ENCODE data around the gene ANKS1B. TPM values are rescaled to one million over a fixed set of nuclear protein-coding genes. Genes with fewer than 3 reads are reported as not detected.

Gene ANKS1B
- total RNA-seq, 1 experiment from 2014 or later: 0.54 TPM

GRCh38 chr12:99066726-99067125 lies 918.0 kb downstream of the ANKS1B start:
- Histone ChIP-seq H3K27me3 (ENCODE audit: insufficient read depth, low read length) (peaks cover 35% of the 10 kb centered on the region), H3K4me1 (ENCODE audit: control insufficient read depth in 1 of 2, insufficient read depth in 2 of 2, low read length in 2 of 2) (no peaks in the 10 kb centered on the region), H3K27ac (ENCODE audit: low read depth, low read length) (no peak overlapping the region), H2AFZ (ENCODE audit: low read depth, low read length, poor library complexity, severe bottlenecking) (no peak overlapping the region), H3K4me2 (ENCODE audit: low read length) (no peak overlapping the region), H3K9ac (ENCODE audit: low read length) (no peak overlapping the region), H3K36me3 (ENCODE audit: control insufficient read depth in 1 of 2, insufficient read depth in 2 of 2, low read length in 2 of 2) (no peaks in the 10 kb centered on the region), H3K4me3 (replicated peaks in 1 of 2; ENCODE audit: low read depth in 1 of 2, low read length in 2 of 2) (no peak overlapping the region), H3K9me3 (ENCODE audit: control insufficient read depth in 1 of 2, insufficient read depth in 1 of 2, low read depth in 1 of 2, low read length in 2 of 2) (no peaks in the 10 kb centered on the region), H3K79me2 (ENCODE audit: insufficient read depth, low read length) (no peaks in the 10 kb centered on the region), H3K9me2 (ENCODE audit: insufficient read depth) (no peaks in the 10 kb centered on the region), H4K20me1 (ENCODE audit: insufficient read depth) (no peaks in the 10 kb centered on the region)
- intact Hi-C loops (cut with micrococcal nuclease): no loop called here
- ATAC-seq (no peak), DNase-seq (ENCODE audit: low read depth, low spot score) (no peak)
- ChIA-PET RAD21 (ENCODE audit: low non-redundant PET in 1 of 2, low total read pairs in 2 of 2, uncharacterized antibody in 2 of 2, unreplicated experiment in 2 of 2) (no interaction called here), POLR2A (no interaction called here), CTCF (no interaction called here)
- no TSS peak for BruUV-seq (replicated peaks)
- TF ChIP-seq POLR2AphosphoS5 (IDR thresholded peaks at IDR 0.05; ENCODE audit: low read depth, low read length): no peak

- Histone ChIP-seq H3K9me3 (ENCODE audit: control insufficient read depth in 1 of 2, insufficient read depth in 1 of 2, low read depth in 1 of 2, low read length in 2 of 2) (no peaks in the 10 kb centered on the region), H3K36me3 (ENCODE audit: control insufficient read depth in 1 of 2, insufficient read depth in 2 of 2, low read length in 2 of 2) (no peaks in the 10 kb centered on the region), H3K9me2 (ENCODE audit: insufficient read depth) (no peaks in the 10 kb centered on the region), H3K27ac (ENCODE audit: low read depth, low read length) (no peak overlapping the region), H4K20me1 (ENCODE audit: insufficient read depth) (no peaks in the 10 kb centered on the region), H3K4me3 (replicated peaks in 1 of 2; ENCODE audit: low read depth in 1 of 2, low read length in 2 of 2) (no peak overlapping the region), H2AFZ (ENCODE audit: low read depth, low read length, poor library complexity, severe bottlenecking) (no peak overlapping the region), H3K4me2 (ENCODE audit: low read length) (no peak overlapping the region), H3K4me1 (ENCODE audit: control insufficient read depth in 1 of 2, insufficient read depth in 2 of 2, low read length in 2 of 2) (no peaks in the 10 kb centered on the region), H3K9ac (ENCODE audit: low read length) (no peak overlapping the region), H3K79me2 (ENCODE audit: insufficient read depth, low read length) (no peaks in the 10 kb centered on the region), H3K27me3 (ENCODE audit: insufficient read depth, low read length) (peaks cover 39% of the 10 kb centered on the region)
- ATAC-seq (no peak), DNase-seq (ENCODE audit: low read depth, low spot score) (no peak)
- POLR2A ChIA-PET: no interaction called here
- RAD21 ChIA-PET (ENCODE audit: low non-redundant PET in 1 of 2, low total read pairs in 2 of 2, uncharacterized antibody in 2 of 2, unreplicated experiment in 2 of 2): no interaction called here
- BruUV-seq (replicated peaks): no TSS peak
- CTCF ChIA-PET: no interaction called here
- intact Hi-C loops (cut with micrococcal nuclease): no loop called here
- TF ChIP-seq FOSL1 (IDR thresholded peaks at IDR 0.05; ENCODE audit: low read depth) (no peak), SIN3A (IDR thresholded peaks at IDR 0.05; ENCODE audit: low read depth) (no peak), SRF (IDR thresholded peaks at IDR 0.05; ENCODE audit: low read depth) (no peak), ELF1 (IDR thresholded peaks at IDR 0.05; ENCODE audit: borderline replicate concordance, low read depth) (no peak), ZNF274 (IDR thresholded peaks at IDR 0.05; ENCODE audit: low read depth, low read length) (no peak), ATF3 (IDR thresholded peaks at IDR 0.05) (no peak), SP1 (IDR thresholded peaks at IDR 0.05; ENCODE audit: low read depth) (no peak), CEBPB (IDR thresholded peaks at IDR 0.05; ENCODE audit: low read depth) (no peak), ZFX (IDR thresholded peaks at IDR 0.05) (no peak), YY1 (IDR thresholded peaks at IDR 0.05; ENCODE audit: extremely low read depth, insufficient replicate concordance, low read depth, low read length) (no peak), ZBTB33 (IDR thresholded peaks at IDR 0.05; ENCODE audit: extremely low read depth, insufficient replicate concordance, low read length) (no peak), RAD21 (IDR thresholded peaks at IDR 0.05; ENCODE audit: low read depth) (no peak), REST (IDR thresholded peaks at IDR 0.05; ENCODE audit: low read depth) (no peak), EZH2 (IDR thresholded peaks at IDR 0.05) (no peak), EGR1 (IDR thresholded peaks at IDR 0.05; ENCODE audit: low read depth) (no peak), POLR2AphosphoS5 (IDR thresholded peaks at IDR 0.05; ENCODE audit: low read depth, low read length) (no peak), EZH2phosphoT487 (IDR thresholded peaks at IDR 0.05; ENCODE audit: borderline replicate concordance) (no peak), POLR2A (IDR thresholded peaks at IDR 0.05; ENCODE audit: borderline replicate concordance, extremely low read depth, insufficient read depth, insufficient read length) (no peak)
Measured at GRCh38 chr12:99063182-99063581, 921.6 kb downstream of the ANKS1B start.

Measured in HCT116 (cell line).